Central memory CD8-positive, alpha-beta T cell (primary cell): ENCODE measurements around the gene ABT1.

ENCODE experiments used
- ATAC-seq: fragments of 150-1000 bp; cut with Tn5 transposase; replicated peaks from 2 replicates; pipeline ENCODE4 v1.10.0; 2022; ENCODE audit warnings: mild to moderate bottlenecking, moderate FRiP score, moderate number of reproducible peaks; ENCODE audit not compliant: poor library complexity, severe bottlenecking; ENCODE audit errors: extremely low read depth
- DNase-seq, 2 donors: peaks; one replicate each; pipeline ENCODE4 v3.0.0; 2021; ENCODE audit warnings: low spot score in 2 of 2
- H3K27ac Mint-ChIP-seq: one replicate; pipeline ENCODE4 v1.8.0; 2022; ENCODE audit warnings: low read depth, mild to moderate bottlenecking, moderate library complexity, mixed read lengths
- H3K27me3 Mint-ChIP-seq: one replicate; pipeline ENCODE4 v1.8.0; 2022; ENCODE audit warnings: mixed read lengths
- H3K36me3 Mint-ChIP-seq: one replicate; pipeline ENCODE4 v1.8.0; 2022; ENCODE audit warnings: mild to moderate bottlenecking, moderate library complexity, mixed read lengths; ENCODE audit not compliant: insufficient read depth
- H3K4me1 Mint-ChIP-seq: one replicate; pipeline ENCODE4 v1.8.0; 2022; ENCODE audit warnings: mixed read lengths
- H3K4me3 Mint-ChIP-seq: one replicate; pipeline ENCODE4 v1.8.0; 2022; ENCODE audit warnings: mild to moderate bottlenecking, moderate library complexity, mixed read lengths
- H3K9me3 Mint-ChIP-seq: one replicate; pipeline ENCODE4 v1.8.0; 2022; ENCODE audit warnings: mixed read lengths

ABT1 gene

GRCh38 chr6:26627843-26628242, 31.1 kb downstream of the ABT1 start:
- no peak for ATAC-seq
- no peak for DNase-seq
- Mint-ChIP-seq H3K4me1 (no peaks in the 10 kb centered on the region), H3K36me3 (no peaks in the 10 kb centered on the region), H3K9me3 (no peaks in the 10 kb centered on the region), H3K27ac (no peak overlapping the region), H3K27me3 (peaks cover 16% of the 10 kb centered on the region), H3K4me3 (no peak overlapping the region)

- H3K27ac Mint-ChIP-seq: no peak overlapping the region
- DNase-seq (no peak), ATAC-seq (no peak)
- H3K4me3 Mint-ChIP-seq: no peak overlapping the region
- no peaks in the 10 kb centered on the region for H3K36me3 Mint-ChIP-seq
- peaks cover 16% of the 10 kb centered on the region for H3K27me3 Mint-ChIP-seq
- no peaks in the 10 kb centered on the region for H3K9me3 Mint-ChIP-seq
- H3K4me1 Mint-ChIP-seq: no peaks in the 10 kb centered on the region
These were observed 32.6 kb downstream of the ABT1 start for GRCh38 chr6:26629359-26629758.

- no peak for DNase-seq
- H3K27me3 Mint-ChIP-seq: no peaks in the 10 kb centered on the region
- H3K36me3 Mint-ChIP-seq: peaks cover 37% of the 10 kb centered on the region
- peaks cover 24% of the 10 kb centered on the region for H3K9me3 Mint-ChIP-seq
- no peak overlapping the region for H3K27ac Mint-ChIP-seq
- H3K4me1 Mint-ChIP-seq: peaks cover 6% of the 10 kb centered on the region
- no peak for ATAC-seq
- no peak overlapping the region for H3K4me3 Mint-ChIP-seq
These were observed 44.1 kb downstream of the ABT1 start for GRCh38 chr6:26640806-26641205.

- Mint-ChIP-seq H3K27ac (no peak overlapping the region), H3K9me3 (peaks cover 10% of the 10 kb centered on the region), H3K4me1 (peaks cover 17% of the 10 kb centered on the region), H3K36me3 (peaks cover 24% of the 10 kb centered on the region), H3K27me3 (no peaks in the 10 kb centered on the region), H3K4me3 (no peak overlapping the region)
- DNase-seq (no peak), ATAC-seq (no peak)
These were observed 49.3 kb downstream of the ABT1 start for GRCh38 chr6:26646074-26646473.
